ENCODE measurements around the gene RPS15.

The RPS15 gene

GRCh38 chr19:1445185-1445931 is 7.2 kb downstream of the RPS15 start:
- peaks cover 26% of the 10 kb centered on the region for H3K4me1 ChIP-seq (ENCODE audit: control insufficient read depth, insufficient read depth, low read length, poor library complexity, severe bottlenecking)
- DNase-seq = peak; percentile 52 to 60 (median 57)
- H3K9me3 ChIP-seq (ENCODE audit: control insufficient read depth, low read length) = no peaks in the 10 kb centered on the region
- H3K27me3 ChIP-seq (replicated peaks; ENCODE audit: control insufficient read depth, insufficient read depth, low read length, poor library complexity, severe bottlenecking) = peaks cover 48% of the 10 kb centered on the region
- peak overlapping the region; percentile 39 for H3K4me3 ChIP-seq (ENCODE audit: insufficient read depth, low read depth, low read length, poor library complexity, severe bottlenecking)
- no peak overlapping the region for H3K27ac ChIP-seq (ENCODE audit: insufficient read depth, low read length, poor library complexity, severe bottlenecking)
- peaks cover 19% of the 10 kb centered on the region for H3K36me3 ChIP-seq (ENCODE audit: control insufficient read depth, insufficient read depth, low read length)

GRCh38 chr19:1445932-1446712 is 7.9 kb downstream of the RPS15 start:
- DNase-seq = no peak
- Histone ChIP-seq H3K9me3 (ENCODE audit: control insufficient read depth, low read length) (no peaks in the 10 kb centered on the region), H3K4me3 (ENCODE audit: insufficient read depth, low read depth, low read length, poor library complexity, severe bottlenecking) (no peak overlapping the region), H3K27ac (ENCODE audit: insufficient read depth, low read length, poor library complexity, severe bottlenecking) (no peak overlapping the region), H3K27me3 (replicated peaks; ENCODE audit: control insufficient read depth, insufficient read depth, low read length, poor library complexity, severe bottlenecking) (peaks cover 54% of the 10 kb centered on the region), H3K36me3 (ENCODE audit: control insufficient read depth, insufficient read depth, low read length) (peaks cover 12% of the 10 kb centered on the region), H3K4me1 (ENCODE audit: control insufficient read depth, insufficient read depth, low read length, poor library complexity, severe bottlenecking) (peaks cover 28% of the 10 kb centered on the region)

GRCh38 chr19:1446713-1447481 is 8.7 kb downstream of the RPS15 start:
- Histone ChIP-seq H3K27me3 (replicated peaks; ENCODE audit: control insufficient read depth, insufficient read depth, low read length, poor library complexity, severe bottlenecking) (peaks cover 62% of the 10 kb centered on the region), H3K36me3 (ENCODE audit: control insufficient read depth, insufficient read depth, low read length) (peaks cover 4% of the 10 kb centered on the region), H3K4me1 (ENCODE audit: control insufficient read depth, insufficient read depth, low read length, poor library complexity, severe bottlenecking) (peaks cover 28% of the 10 kb centered on the region), H3K4me3 (ENCODE audit: insufficient read depth, low read depth, low read length, poor library complexity, severe bottlenecking) (no peak overlapping the region), H3K9me3 (ENCODE audit: control insufficient read depth, low read length) (no peaks in the 10 kb centered on the region), H3K27ac (ENCODE audit: insufficient read depth, low read length, poor library complexity, severe bottlenecking) (no peak overlapping the region)
- DNase-seq = no peak

- peaks cover 68% of the 10 kb centered on the region for H3K27me3 ChIP-seq (replicated peaks; ENCODE audit: control insufficient read depth, insufficient read depth, low read length, poor library complexity, severe bottlenecking)
- no peak overlapping the region for H3K27ac ChIP-seq (ENCODE audit: insufficient read depth, low read length, poor library complexity, severe bottlenecking)
- H3K4me1 ChIP-seq (ENCODE audit: control insufficient read depth, insufficient read depth, low read length, poor library complexity, severe bottlenecking) = peaks cover 28% of the 10 kb centered on the region
- DNase-seq = no peak
- no peaks in the 10 kb centered on the region for H3K9me3 ChIP-seq (ENCODE audit: control insufficient read depth, low read length)
- no peaks in the 10 kb centered on the region for H3K36me3 ChIP-seq (ENCODE audit: control insufficient read depth, insufficient read depth, low read length)
- H3K4me3 ChIP-seq (ENCODE audit: insufficient read depth, low read depth, low read length, poor library complexity, severe bottlenecking) = no peak overlapping the region
Observed at GRCh38 chr19:1447504-1447903, 9.3 kb downstream of the RPS15 start.

- Histone ChIP-seq H3K27me3 (replicated peaks; ENCODE audit: control insufficient read depth, insufficient read depth, low read length, poor library complexity, severe bottlenecking) (peaks cover 72% of the 10 kb centered on the region), H3K27ac (ENCODE audit: insufficient read depth, low read length, poor library complexity, severe bottlenecking) (no peak overlapping the region), H3K4me3 (ENCODE audit: insufficient read depth, low read depth, low read length, poor library complexity, severe bottlenecking) (no peak overlapping the region), H3K36me3 (ENCODE audit: control insufficient read depth, insufficient read depth, low read length) (no peaks in the 10 kb centered on the region), H3K4me1 (ENCODE audit: control insufficient read depth, insufficient read depth, low read length, poor library complexity, severe bottlenecking) (peaks cover 28% of the 10 kb centered on the region), H3K9me3 (ENCODE audit: control insufficient read depth, low read length) (no peaks in the 10 kb centered on the region)
- no peak for DNase-seq
Observed at GRCh38 chr19:1447944-1448343, 9.7 kb downstream of the RPS15 start.

- Histone ChIP-seq H3K4me3 (ENCODE audit: insufficient read depth, low read depth, low read length, poor library complexity, severe bottlenecking) (no peak within 1 kb of the TSS), H3K36me3 (ENCODE audit: control insufficient read depth, insufficient read depth, low read length) (no peaks in the 10 kb centered on the region), H3K27me3 (replicated peaks; ENCODE audit: control insufficient read depth, insufficient read depth, low read length, poor library complexity, severe bottlenecking) (peaks cover 89% of the 10 kb centered on the region), H3K9me3 (ENCODE audit: control insufficient read depth, low read length) (no peaks in the 10 kb centered on the region), H3K4me1 (ENCODE audit: control insufficient read depth, insufficient read depth, low read length, poor library complexity, severe bottlenecking) (peaks cover 27% of the 10 kb centered on the region), H3K27ac (ENCODE audit: insufficient read depth, low read length, poor library complexity, severe bottlenecking) (no peak within 1 kb of the TSS)
- DNase-seq = no peak
Observed at GRCh38 chr19:1449467-1450442, 11.6 kb downstream of the RPS15 start, which contains the start of gene APC2. Gene APC2, plus strand, starts transcription at chr19:1450121. Its CDS starts 2,881 bp downstream, at chr19:1453002.

- no peak overlapping the region for H3K4me3 ChIP-seq (ENCODE audit: insufficient read depth, low read depth, low read length, poor library complexity, severe bottlenecking)
Observed at GRCh38 chr19:1450735-1451731, 12.8 kb downstream of the RPS15 start.

GRCh38 chr19:1451916-1452801 is 14.0 kb downstream of the RPS15 start:
- Histone ChIP-seq H3K4me3 (ENCODE audit: insufficient read depth, low read depth, low read length, poor library complexity, severe bottlenecking) (no peak overlapping the region), H3K9me3 (ENCODE audit: control insufficient read depth, low read length) (no peaks in the 10 kb centered on the region), H3K4me1 (ENCODE audit: control insufficient read depth, insufficient read depth, low read length, poor library complexity, severe bottlenecking) (peaks cover 29% of the 10 kb centered on the region), H3K27me3 (replicated peaks; ENCODE audit: control insufficient read depth, insufficient read depth, low read length, poor library complexity, severe bottlenecking) (peaks cover 94% of the 10 kb centered on the region), H3K36me3 (ENCODE audit: control insufficient read depth, insufficient read depth, low read length) (no peaks in the 10 kb centered on the region), H3K27ac (ENCODE audit: insufficient read depth, low read length, poor library complexity, severe bottlenecking) (no peak overlapping the region)
- DNase-seq = no peak

More at GRCh38 chr19:1450735-1451731, 12.8 kb downstream of the RPS15 start:
- peaks cover 33% of the 10 kb centered on the region for H3K4me1 ChIP-seq (ENCODE audit: control insufficient read depth, insufficient read depth, low read length, poor library complexity, severe bottlenecking)
- H3K36me3 ChIP-seq (ENCODE audit: control insufficient read depth, insufficient read depth, low read length) = no peaks in the 10 kb centered on the region
- no peak overlapping the region for H3K27ac ChIP-seq (ENCODE audit: insufficient read depth, low read length, poor library complexity, severe bottlenecking)
- no peaks in the 10 kb centered on the region for H3K9me3 ChIP-seq (ENCODE audit: control insufficient read depth, low read length)
- peaks cover 94% of the 10 kb centered on the region for H3K27me3 ChIP-seq (replicated peaks; ENCODE audit: control insufficient read depth, insufficient read depth, low read length, poor library complexity, severe bottlenecking)
- DNase-seq = no peak
